Gastroesophageal sphincter (tissue), 4 donors: ENCODE results near the gene PJA1. TPM values are rescaled to one million over a fixed set of nuclear protein-coding genes. Genes with fewer than 3 reads are reported as not detected.

Source experiments
- ATAC-seq: fragments of 150-250 bp; one replicate; pipeline ENCODE4 v1.9.1; 2016; ENCODE audit warnings: mild to moderate bottlenecking, moderate library complexity
- H3K27ac ChIP-seq, 4 donors: fragments of 200-600 bp; sonication (generic) in 3 of 4; 1 replicate in 3 of 4; 2 replicates in 1 of 4; pipeline ENCODE4 v1.5.1; 2016 to 2019
- H3K27me3 ChIP-seq: fragments of 200-600 bp; sonication (generic); one replicate; pipeline ENCODE4 v1.5.1; 2019
- H3K36me3 ChIP-seq, 2 donors: fragments of 200-600 bp; sonication (generic); one replicate each; pipeline ENCODE4 v1.5.1; 2019; ENCODE audit warnings: control low read depth in 1 of 2
- H3K4me1 ChIP-seq, 3 donors: fragments of 200-600 bp; sonication (generic); 1 replicate in 2 of 3; 2 replicates in 1 of 3; pipeline ENCODE4 v1.5.1; 2016 to 2019; ENCODE audit warnings: control low read depth in 2 of 3
- H3K4me3 ChIP-seq, 2 donors: fragments of 200-600 bp; sonication (generic); one replicate each; pipeline ENCODE4 v1.5.1; 2019; ENCODE audit warnings: mild to moderate bottlenecking in 1 of 2, moderate library complexity in 1 of 2
- H3K9me3 ChIP-seq, 3 donors: fragments of 200-600 bp; sonication (generic); one replicate each; pipeline ENCODE4 v1.5.1; 2017 to 2019; ENCODE audit warnings: control low read depth in 2 of 3
- CTCF ChIP-seq, 4 experiments: fragments of 200-600 bp in 2 of 4; fragments of 450-650 bp in 2 of 4; sonication (generic) in 1 of 4; IDR thresholded peaks; one replicate each; pipeline ENCODE4 v1.5.1; 2017 to 2019; ENCODE audit warnings: antibody characterized with exemption in 4 of 4, mild to moderate bottlenecking in 2 of 4, moderate library complexity in 2 of 4
- EP300 ChIP-seq: sonication (generic); formaldehyde crosslinking; IDR thresholded peaks from one replicate; pipeline ENCODE4 v1.6.1; 2017; ENCODE audit warnings: antibody characterized with exemption, mild to moderate bottlenecking
- POLR2A ChIP-seq, 2 donors: fragments of 450-650 bp; IDR thresholded peaks; one replicate each; pipeline ENCODE4 v1.6.1; 2017; ENCODE audit warnings: antibody characterized with exemption in 2 of 2, mild to moderate bottlenecking in 2 of 2, moderate library complexity in 1 of 2
- POLR2AphosphoS5 ChIP-seq: sonication (generic); formaldehyde crosslinking; IDR thresholded peaks from one replicate; pipeline ENCODE4 v1.6.1; 2017; ENCODE audit warnings: antibody characterized with exemption
- WGBS, 2 donors: methylation state at CpG; one replicate each; pipeline ENCODE4 v1.1.5; 2018; ENCODE audit warnings: low coverage in 1 of 2; 5-methylcytosine and 5-hydroxymethylcytosine counted together
- total RNA-seq, 4 donors: library from RNA; depleted of rRNA; stranded (reverse); fragments of >200 nt; gene quantifications; one replicate each; pipeline ENCODE4 v1.1.0, GENCODE V29; 2016

Gene PJA1
- total RNA-seq, 4 donors from 2014 or later = 23.3 to 27.0 (median 24.8) TPM

- no peak overlapping the region for H3K4me3 ChIP-seq
- no peak overlapping the region for H3K27ac ChIP-seq
- WGBS, 2 donors = no CpG with 5 or more reads among the region's 8 CpGs
- no peaks in the 10 kb centered on the region for H3K36me3 ChIP-seq
- no peak for ATAC-seq
- H3K9me3 ChIP-seq = no peaks in the 10 kb centered on the region
- no peaks in the 10 kb centered on the region for H3K27me3 ChIP-seq
- peaks cover 0 to 10% (median 0%) of the 10 kb centered on the region in 3 donors for H3K4me1 ChIP-seq
- no peak for TF ChIP-seq EP300
- TF ChIP-seq POLR2A (IDR thresholded peaks at IDR 0.05) = no peak
- no peak for TF ChIP-seq CTCF (IDR thresholded peaks at IDR 0.05)
- no peak for TF ChIP-seq POLR2AphosphoS5
Observed at GRCh38 chrX:69123481-69123880, 41.8 kb downstream of the PJA1 start.

GRCh38 chrX:69121321-69122000 lies 43.8 kb downstream of the PJA1 start:
- no peak overlapping the region for H3K27ac ChIP-seq
- no peak for ATAC-seq
- H3K36me3 ChIP-seq = no peaks in the 10 kb centered on the region
- no peaks in the 10 kb centered on the region for H3K27me3 ChIP-seq
- TF ChIP-seq EP300 (no peak), CTCF (IDR thresholded peaks at IDR 0.05) (no peak), POLR2A (IDR thresholded peaks at IDR 0.05) (no peak), POLR2AphosphoS5 (no peak)
- H3K9me3 ChIP-seq = no peaks in the 10 kb centered on the region
- H3K4me1 ChIP-seq = no peaks in the 10 kb centered on the region
- H3K4me3 ChIP-seq = no peak overlapping the region
- WGBS, 2 donors = 68 to 69% methylated on average over 3 to 4 of the region's 11 CpGs

- TF ChIP-seq EP300 = no peak
- H3K27ac ChIP-seq = no peak overlapping the region
- no peaks in the 10 kb centered on the region for H3K9me3 ChIP-seq
- no peak overlapping the region for H3K4me3 ChIP-seq
- no peak for ATAC-seq
- no peaks in the 10 kb centered on the region for H3K4me1 ChIP-seq
- WGBS, 2 donors = no CpG with 5 or more reads among the region's 5 CpGs
- H3K27me3 ChIP-seq = no peaks in the 10 kb centered on the region
- no peaks in the 10 kb centered on the region for H3K36me3 ChIP-seq
Observed at GRCh38 chrX:69120476-69120875, 44.8 kb downstream of the PJA1 start.

- Histone ChIP-seq H3K27ac (no peak overlapping the region), H3K9me3 (no peaks in the 10 kb centered on the region), H3K4me3 (no peak overlapping the region), H3K27me3 (no peaks in the 10 kb centered on the region), H3K4me1 (no peaks in the 10 kb centered on the region), H3K36me3 (no peaks in the 10 kb centered on the region)
- no peak for ATAC-seq
- WGBS, 2 donors = 50% methylated on average over 2 of the region's 2 CpGs; no CpG with 5 or more reads in 1 of the 2 donors
- TF ChIP-seq POLR2AphosphoS5 (no peak), CTCF (IDR thresholded peaks at IDR 0.05) (no peak), POLR2A (IDR thresholded peaks at IDR 0.05) (no peak), EP300 (no peak)
Observed at GRCh38 chrX:69119122-69119521, 46.1 kb downstream of the PJA1 start.

- WGBS, 2 donors = 56 to 68% methylated on average over 3 to 9 of the region's 11 CpGs
- no peaks in the 10 kb centered on the region for H3K9me3 ChIP-seq
- H3K27me3 ChIP-seq = no peaks in the 10 kb centered on the region
- no peak overlapping the region for H3K4me3 ChIP-seq
- no peak overlapping the region for H3K27ac ChIP-seq
- no peaks in the 10 kb centered on the region for H3K36me3 ChIP-seq
- TF ChIP-seq POLR2A (IDR thresholded peaks at IDR 0.05) (no peak), POLR2AphosphoS5 (no peak), EP300 (no peak), CTCF (IDR thresholded peaks at IDR 0.05) (no peak)
- no peaks in the 10 kb centered on the region for H3K4me1 ChIP-seq
- no peak for ATAC-seq
Observed at GRCh38 chrX:69117876-69118526, 47.3 kb downstream of the PJA1 start.
